GM15510 (cell line): Measurements from ENCODE around the gene UBASH3A.

Source experiments
- POLR2A ChIP-seq: IDR thresholded peaks from 3 replicates; pipeline ENCODE4 v1.6.1; 2011; ENCODE audit warnings: borderline replicate concordance; ENCODE audit not compliant: insufficient read length; ENCODE audit errors: extremely low read depth

The UBASH3A gene

GRCh38 chr21:42382915-42383314, 20.8 kb upstream of the UBASH3A start:
- no peak for TF ChIP-seq POLR2A

DNA sequence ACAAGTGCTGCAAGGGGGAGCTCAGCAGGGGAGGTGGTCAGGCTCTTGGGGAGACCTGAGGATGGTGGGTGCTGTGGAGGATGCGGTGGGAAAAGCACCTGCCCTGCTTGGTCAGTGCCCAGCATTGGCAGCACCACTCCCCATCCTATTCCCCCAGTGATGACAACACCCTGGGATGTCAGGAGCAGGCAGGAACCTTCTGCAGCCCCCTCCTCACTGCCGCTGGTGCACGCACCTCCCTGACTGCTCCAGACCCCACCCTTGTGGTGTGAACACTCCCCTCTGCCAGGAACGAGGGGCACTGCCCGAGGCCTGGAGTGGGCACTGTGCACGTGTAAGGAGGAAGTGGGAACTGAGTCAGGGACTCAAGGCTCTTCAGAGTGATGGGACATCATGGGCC, 20.4 kb upstream of the UBASH3A start:
- no peak for TF ChIP-seq POLR2A

GRCh38 chr21:42384156-42384945, 19.4 kb upstream of the UBASH3A start:
- no peak for TF ChIP-seq POLR2A

- no peak for TF ChIP-seq POLR2A
Observed at GRCh38 chr21:42384989-42385388, 18.7 kb upstream of the UBASH3A start.

- TF ChIP-seq POLR2A: no peak
Observed at GRCh38 chr21:42385619-42386018, 18.1 kb upstream of the UBASH3A start.

GRCh38 chr21:42386034-42386591, 17.6 kb upstream of the UBASH3A start:
- TF ChIP-seq POLR2A: no peak

GRCh38 chr21:42387164-42387563, 16.5 kb upstream of the UBASH3A start:
- no peak for TF ChIP-seq POLR2A

DNA sequence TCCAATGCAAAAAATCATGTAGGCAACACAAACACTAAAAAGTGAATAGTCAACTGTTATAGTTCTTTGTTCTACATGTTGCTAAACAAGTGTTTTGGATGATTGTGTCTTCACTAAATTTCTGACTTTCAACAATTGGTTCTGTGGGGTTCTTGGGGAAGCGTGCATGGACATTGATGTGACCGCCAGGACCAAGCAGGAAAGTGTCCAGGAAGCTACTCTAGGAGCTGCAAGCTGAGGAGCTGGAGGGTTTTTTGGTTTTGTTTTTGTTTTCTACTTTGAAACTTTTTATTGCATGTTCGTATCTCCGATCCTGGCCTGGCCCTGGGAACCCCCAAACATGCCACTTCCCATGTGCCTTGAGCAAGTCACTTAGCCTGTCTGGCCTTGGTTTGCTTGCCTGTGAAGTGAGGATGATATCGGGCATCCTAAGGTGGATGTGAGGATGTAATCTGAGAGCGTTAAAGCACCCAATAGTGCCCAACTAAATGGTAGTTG, 15.8 kb upstream of the UBASH3A start:
- no peak for TF ChIP-seq POLR2A

DNA sequence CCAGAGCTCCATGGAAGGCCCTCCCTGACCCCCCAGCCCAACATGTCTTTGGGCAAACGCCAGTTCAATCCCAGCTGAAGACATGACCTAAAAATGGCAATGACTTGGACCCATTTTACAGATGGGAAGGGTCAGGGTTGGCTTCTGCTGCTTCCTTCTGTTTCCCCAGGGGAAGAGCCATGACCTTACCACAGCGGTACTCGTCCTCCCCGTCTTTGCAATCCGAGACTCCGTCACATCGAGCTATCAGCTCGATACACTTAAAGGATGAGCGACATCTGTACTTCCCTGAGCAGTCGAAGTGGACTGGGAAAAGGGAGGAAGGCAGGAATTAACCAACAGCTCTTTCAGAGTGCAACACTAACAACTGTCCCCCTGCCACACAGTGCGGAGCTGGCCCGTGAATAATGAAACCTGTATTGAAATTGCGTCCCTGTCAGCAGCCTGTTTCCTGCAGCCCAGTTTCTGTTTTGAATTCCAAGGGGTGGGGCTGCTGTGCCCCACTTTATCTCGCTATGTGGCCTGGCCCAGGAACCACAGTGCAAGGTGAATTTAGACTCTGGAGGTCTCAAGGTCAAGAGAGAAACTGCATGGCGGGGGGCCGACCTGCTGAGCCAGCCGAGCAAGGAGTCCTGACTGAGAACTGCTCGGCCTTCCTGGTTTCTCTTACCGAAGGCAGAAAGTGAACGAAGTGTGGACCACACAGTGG, 14.8 kb upstream of the UBASH3A start:
- no peak for TF ChIP-seq POLR2A

DNA sequence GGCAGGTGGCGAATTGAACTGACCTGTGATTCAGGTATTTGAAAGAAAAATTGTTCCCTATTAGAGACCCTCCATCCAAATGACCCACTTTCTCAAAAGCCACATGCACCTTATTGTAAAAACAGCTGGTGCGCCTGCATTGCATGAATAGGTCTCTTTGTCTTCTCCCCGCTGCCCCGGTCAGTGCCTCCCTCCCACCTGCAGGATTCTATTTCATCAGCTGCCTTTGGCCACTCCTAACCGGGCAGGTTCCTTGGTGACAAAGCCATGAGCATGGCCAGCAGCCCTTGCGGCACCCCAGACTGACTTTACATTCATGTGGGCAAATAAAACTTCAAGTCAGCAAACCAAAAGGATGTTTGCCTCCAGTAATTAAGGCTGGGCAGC, 14.3 kb upstream of the UBASH3A start:
- no peak for TF ChIP-seq POLR2A

GRCh38 chr21:42390193-42390592, 13.5 kb upstream of the UBASH3A start:
- TF ChIP-seq POLR2A: no peak

DNA sequence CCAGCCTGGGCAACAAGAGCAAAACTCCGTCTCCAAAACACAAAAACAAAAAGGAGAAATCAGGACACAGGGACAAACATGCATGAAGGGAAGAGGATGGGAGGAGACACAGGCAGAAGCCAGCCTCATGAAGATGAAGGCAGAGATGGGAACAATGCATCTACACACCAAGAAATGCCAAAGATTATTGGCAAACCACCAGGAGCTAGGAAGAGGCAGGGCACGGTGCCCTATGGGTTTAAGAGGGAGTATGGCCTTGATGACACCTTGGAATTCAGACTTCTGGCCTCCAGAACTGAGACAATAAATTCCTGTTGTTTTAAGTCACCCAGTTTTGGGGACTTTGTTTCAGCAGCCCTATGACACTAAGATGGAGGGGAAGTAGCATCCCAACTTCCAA, 13.0 kb upstream of the UBASH3A start:
- no peak for TF ChIP-seq POLR2A

DNA sequence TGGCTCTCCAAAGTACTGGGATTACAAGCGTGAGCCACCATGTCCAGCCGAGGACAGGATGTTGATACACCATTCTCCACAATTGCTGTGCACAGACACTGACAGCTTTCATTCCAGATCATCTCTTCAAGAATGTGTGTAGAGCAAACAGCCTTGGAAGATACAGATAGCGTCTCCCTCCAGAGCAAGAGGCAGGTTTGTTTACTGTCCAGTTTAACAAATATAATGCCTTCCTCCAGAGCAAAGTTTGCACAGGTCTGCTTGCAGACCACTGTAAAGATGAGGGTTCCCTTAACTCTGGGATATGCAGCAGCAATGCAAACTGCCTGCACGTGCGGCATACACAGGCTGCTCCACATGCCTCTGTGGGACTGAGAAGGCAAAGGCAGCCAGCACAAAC, 12.4 kb upstream of the UBASH3A start:
- TF ChIP-seq POLR2A: no peak

- TF ChIP-seq POLR2A: no peak
Observed at GRCh38 chr21:42392731-42393442, 10.8 kb upstream of the UBASH3A start.

DNA sequence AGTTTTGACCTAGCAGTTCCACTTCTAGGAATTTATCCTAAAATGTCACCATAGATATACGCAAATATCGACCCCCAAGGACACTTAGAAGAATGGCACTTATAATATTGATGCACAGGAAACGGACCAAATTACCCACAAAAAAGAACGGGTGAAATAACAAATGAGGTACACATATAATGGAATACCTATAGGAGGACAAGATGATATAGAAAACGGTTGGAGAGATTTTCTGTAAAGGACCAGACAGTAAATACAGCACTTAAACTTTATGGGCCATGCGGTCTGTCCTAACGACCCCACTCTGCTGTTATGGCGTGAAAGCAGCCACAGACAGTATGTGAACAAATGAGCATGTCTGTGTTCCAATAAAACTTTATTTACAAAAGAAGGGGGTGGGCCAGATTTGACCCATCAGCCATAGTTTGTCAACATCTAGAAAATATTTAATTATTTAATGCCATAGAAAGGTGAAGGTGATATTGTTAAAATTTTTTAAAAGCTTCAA, 10.2 kb upstream of the UBASH3A start:
- TF ChIP-seq POLR2A: no peak
